Central memory CD4-positive, alpha-beta T cell (primary cell): ENCODE results near the gene GLT6D1.

Experiments
- DNase-seq: peaks from one replicate; pipeline ENCODE4 v3.0.0; 2022

GLT6D1 gene

GRCh38 chr9:135607401-135608293 is 31.7 kb downstream of the GLT6D1 start:
- no peak for DNase-seq

GRCh38 chr9:135606885-135607259 is 32.5 kb downstream of the GLT6D1 start:
- no peak for DNase-seq

- DNase-seq: no peak
Observed at GRCh38 chr9:135605238-135605781, 34.0 kb downstream of the GLT6D1 start.

- DNase-seq: no peak
Observed at GRCh38 chr9:135604437-135605237, 34.7 kb downstream of the GLT6D1 start.

- DNase-seq: peak; percentile 17
Observed at GRCh38 chr9:135602789-135603481, 36.4 kb downstream of the GLT6D1 start.

- no peak for DNase-seq
Observed at GRCh38 chr9:135601988-135602387, 37.4 kb downstream of the GLT6D1 start.

- no peak for DNase-seq
Observed at GRCh38 chr9:135600296-135600817, 39.0 kb downstream of the GLT6D1 start.

- DNase-seq: no peak
Observed at GRCh38 chr9:135596211-135596610, 43.1 kb downstream of the GLT6D1 start.

- no peak for DNase-seq
Observed at GRCh38 chr9:135592625-135593024, 46.7 kb downstream of the GLT6D1 start.

- DNase-seq: no peak
Observed at GRCh38 chr9:135592331-135592590, 47.1 kb downstream of the GLT6D1 start.

- no peak for DNase-seq
Observed at GRCh38 chr9:135591506-135592330, 47.6 kb downstream of the GLT6D1 start.

- DNase-seq: no peak
Observed at GRCh38 chr9:135590486-135591079, 48.8 kb downstream of the GLT6D1 start.

GRCh38 chr9:135589596-135590485 is 49.5 kb downstream of the GLT6D1 start:
- no peak for DNase-seq

- DNase-seq: no peak
Observed at GRCh38 chr9:135588886-135589595, 50.3 kb downstream of the GLT6D1 start.

GRCh38 chr9:135588371-135588770 is 51.0 kb downstream of the GLT6D1 start:
- no peak for DNase-seq

- no peak for DNase-seq
Observed at GRCh38 chr9:135587658-135588057, 51.7 kb downstream of the GLT6D1 start.

GRCh38 chr9:135586601-135587109 is 52.7 kb downstream of the GLT6D1 start:
- DNase-seq: no peak

GRCh38 chr9:135584934-135585333 is 54.4 kb downstream of the GLT6D1 start:
- no peak for DNase-seq

GRCh38 chr9:135584371-135584770 is 55.0 kb downstream of the GLT6D1 start:
- DNase-seq: no peak

- DNase-seq: no peak
Observed at GRCh38 chr9:135583688-135584011, 55.7 kb downstream of the GLT6D1 start.
